Fibroblast of mammary gland (primary cell): ENCODE results near the gene SEBOX.
"Not testable (repeated sequence)": the region's sequence is repeated elsewhere in the genome, so short reads cannot be mapped to it uniquely, and the experiment has no call there.

Source experiments
- DNase-seq: peaks from one replicate; pipeline ENCODE4 v3.0.0-alpha.2; 2010; ENCODE audit warnings: low read depth
- H3K4me3 ChIP-seq: 2 replicates; pipeline ENCODE4 v1.5.1; 2011; ENCODE audit warnings: low read depth, mild to moderate bottlenecking, low read length, moderate library complexity; ENCODE audit not compliant: control insufficient read depth
- CTCF ChIP-seq: conservative IDR thresholded peaks from 2 replicates; pipeline ENCODE4 v1.5.1; 2011; ENCODE audit warnings: low read depth, low read length, inconsistent platforms; ENCODE audit not compliant: control insufficient read depth, insufficient read depth

Gene SEBOX

GRCh38 chr17:28344435-28344901 lies 20.5 kb downstream of the SEBOX start:
- TF ChIP-seq CTCF, result no peak
- no peak for DNase-seq
- no peak overlapping the region for H3K4me3 ChIP-seq

- H3K4me3 ChIP-seq, result no peak overlapping the region
- TF ChIP-seq CTCF, result no peak
- no peak for DNase-seq
Measured at GRCh38 chr17:28344011-28344410, 21.0 kb downstream of the SEBOX start.

DNA sequence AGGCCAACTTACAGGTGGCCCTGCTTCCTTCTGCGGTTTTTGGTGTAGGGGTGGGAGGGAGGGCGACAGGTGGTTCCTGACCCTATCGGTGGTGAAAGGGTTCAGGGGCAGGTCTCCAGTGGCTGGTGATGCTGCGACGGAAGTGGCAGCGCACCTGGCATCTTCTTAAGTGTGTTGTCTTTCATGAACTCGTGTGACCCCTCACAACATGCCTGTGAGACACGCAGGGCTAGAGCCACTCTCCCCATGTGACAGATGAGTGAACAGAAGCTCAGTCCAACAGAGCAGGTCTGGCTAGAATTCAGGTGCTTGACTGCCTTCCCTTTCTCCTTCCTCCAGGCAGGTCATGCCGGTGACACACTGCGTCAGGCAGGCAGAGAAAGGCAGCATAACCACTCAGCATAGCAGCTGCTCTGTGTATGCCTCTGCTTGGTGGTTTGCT lies 21.5 kb downstream of the SEBOX start:
- no peak overlapping the region for H3K4me3 ChIP-seq
- no peak for DNase-seq
- no peak for TF ChIP-seq CTCF

- no peak for TF ChIP-seq CTCF
- no peak overlapping the region for H3K4me3 ChIP-seq
- DNase-seq, result no peak
Measured at GRCh38 chr17:28342313-28342712, 22.7 kb downstream of the SEBOX start.

DNA sequence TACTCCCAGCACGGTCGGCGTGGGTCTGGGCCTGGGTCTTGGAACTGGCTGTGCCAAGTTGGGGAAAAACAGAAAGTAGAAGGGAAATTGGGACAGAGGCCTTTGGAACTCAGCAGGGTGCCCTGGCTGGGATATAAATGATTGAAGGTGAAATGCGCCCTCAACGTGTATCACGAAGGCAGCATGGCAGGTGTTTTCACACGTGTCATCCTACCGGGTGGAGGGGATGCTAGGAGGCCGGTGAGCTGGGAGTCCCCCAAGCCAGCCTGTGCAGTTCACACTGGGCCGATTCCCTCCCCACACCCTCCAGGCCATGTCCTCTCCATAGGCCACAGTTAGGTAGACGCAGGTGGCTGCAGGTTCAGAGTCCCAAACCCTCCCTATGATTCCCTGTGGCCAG lies 23.5 kb downstream of the SEBOX start:
- no peak overlapping the region for H3K4me3 ChIP-seq

GRCh38 chr17:28340374-28340773 lies 24.6 kb downstream of the SEBOX start:
- H3K4me3 ChIP-seq, result no peak overlapping the region
- DNase-seq, result no peak
- no peak for TF ChIP-seq CTCF

More for the DNA sequence above, 23.5 kb downstream of the SEBOX start:
- TF ChIP-seq CTCF, result no peak
- no peak for DNase-seq

DNA sequence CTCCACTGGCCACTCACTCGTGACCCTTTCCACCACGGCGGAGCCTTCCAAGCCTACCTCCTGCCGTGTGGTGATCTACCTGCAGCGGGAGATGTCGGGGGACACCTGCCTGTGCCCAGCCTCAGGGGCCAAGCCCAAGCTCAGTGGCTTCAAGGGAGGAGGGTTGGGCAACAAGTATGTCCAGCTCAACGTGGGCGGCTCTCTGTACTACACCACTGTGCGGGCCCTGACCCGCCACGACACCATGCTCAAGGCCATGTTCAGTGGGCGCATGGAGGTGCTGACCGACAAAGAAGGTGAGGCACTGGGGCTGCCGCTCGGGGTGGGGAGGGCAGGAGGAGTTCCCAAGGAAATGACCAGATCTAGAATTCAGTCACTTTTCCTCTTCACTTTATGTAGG lies 25.6 kb downstream of the SEBOX start:
- H3K4me3 ChIP-seq, result no peak overlapping the region
- no peak for TF ChIP-seq CTCF
- no peak for DNase-seq

- DNase-seq, H3K4me3 ChIP-seq: not testable (repeated sequence)
Measured at GRCh38 chr17:28338769-28339212, 26.2 kb downstream of the SEBOX start.
